T-helper 1 cell treated with Interleukin-12 subunit alpha and Interleukin-12 subunit beta and Interleukin-4 antibody, amounts not matched to agents 30 ng/mL and 1 ng/mL, for 36 hours (primary cell): ENCODE results near the gene COMMD1. TPM values are rescaled to one million over a fixed set of nuclear protein-coding genes. Genes with fewer than 3 reads are reported as not detected.
"Not testable (repeated sequence)": the region's sequence is repeated elsewhere in the genome, so short reads cannot be mapped to it uniquely, and the experiment has no call there.

Experiments used
- intact Hi-C: fragments of 100-400 bp; cut with micrococcal nuclease; formaldehyde crosslinking; loops from one replicate; pipeline ENCODE4 v1.15.1; 2024
- total RNA-seq: library from RNA; stranded (reverse); gene quantifications from 2 replicates; pipeline ENCODE4 v1.2.3, GENCODE V29; 2022

COMMD1 gene
- total RNA-seq, 1 donor from 2014 or later, result 27.3 TPM

GRCh38 chr2:61922714-61923113, 17.2 kb downstream of the COMMD1 start:
- intact Hi-C loops, result loop anchor here (2.0 kb wide), 1 partner anchor 64 kb away; no protein-coding TSS in a partner anchor

GRCh38 chr2:61924895-61925663, 19.6 kb downstream of the COMMD1 start:
- intact Hi-C loops, result no loop called here

DNA sequence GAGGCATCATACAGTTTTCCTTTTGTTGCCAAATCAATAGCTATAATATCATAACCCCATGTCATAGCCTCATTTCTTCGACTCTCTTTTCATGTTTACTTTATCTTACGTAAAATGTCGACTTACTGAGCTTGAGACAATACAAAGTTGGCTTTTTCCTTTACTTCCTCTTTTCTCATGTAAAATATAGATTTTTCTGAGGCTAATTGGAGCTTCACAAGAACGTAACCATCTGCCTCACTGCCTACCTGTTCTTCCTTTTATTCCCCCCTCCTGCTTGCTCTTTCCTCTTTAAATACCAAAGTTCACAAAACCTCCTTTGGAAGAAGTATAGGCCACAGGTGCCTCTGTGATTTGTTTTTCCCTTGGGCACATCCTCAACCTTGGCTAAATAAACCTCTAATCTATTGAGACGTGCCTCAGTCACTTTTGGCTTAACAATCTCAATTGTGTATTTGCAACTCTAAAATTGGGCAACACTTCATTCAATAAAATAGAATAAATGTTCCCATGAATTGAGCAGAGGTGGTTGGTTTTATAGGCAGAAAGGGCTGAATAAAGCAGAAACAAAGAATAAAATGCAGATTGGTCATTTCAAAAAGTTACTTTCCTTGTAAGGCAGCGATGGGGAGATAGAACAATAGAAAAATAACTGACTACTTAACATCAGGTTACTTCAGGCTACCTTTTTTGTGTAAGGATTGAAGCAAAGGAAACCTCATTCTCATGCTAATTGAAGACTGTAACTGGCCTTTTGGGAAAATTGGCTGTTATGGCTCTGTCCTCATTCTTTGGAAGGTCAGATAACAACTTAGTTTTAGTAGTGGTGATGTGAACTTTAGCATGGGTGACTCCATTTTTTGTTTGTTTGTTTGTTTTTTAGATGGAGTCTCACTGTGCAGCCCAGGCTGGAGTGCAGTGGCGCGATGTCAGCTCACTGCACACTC, 21.3 kb downstream of the COMMD1 start:
- intact Hi-C loops, result no loop called here

GRCh38 chr2:61928826-61929461, 23.5 kb downstream of the COMMD1 start:
- intact Hi-C loops, result no loop called here

DNA sequence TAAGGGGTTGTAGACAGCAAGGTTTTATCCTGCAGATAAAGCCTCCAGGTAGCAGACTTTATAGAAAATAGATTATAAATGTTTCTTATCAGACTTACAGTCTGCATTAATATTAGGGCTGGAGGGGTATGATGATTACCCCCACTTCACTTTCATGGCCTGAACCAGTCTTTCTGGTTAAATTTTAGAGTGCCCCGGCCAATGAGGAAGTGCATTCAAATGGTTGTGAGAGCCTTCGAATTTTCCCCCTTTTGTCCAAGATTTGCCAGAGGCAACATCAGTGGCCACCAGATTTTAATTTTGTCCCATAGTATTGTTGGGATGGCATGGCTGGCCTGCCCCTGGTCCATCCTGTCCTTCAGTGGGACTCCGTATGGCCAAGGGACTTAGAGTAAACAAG, 31.6 kb downstream of the COMMD1 start:
- intact Hi-C loops, result no loop called here

GRCh38 chr2:61937886-61938285, 32.4 kb downstream of the COMMD1 start:
- intact Hi-C loops, result no loop called here

GRCh38 chr2:61938511-61938910, 33.0 kb downstream of the COMMD1 start:
- intact Hi-C loops, result no loop called here

DNA sequence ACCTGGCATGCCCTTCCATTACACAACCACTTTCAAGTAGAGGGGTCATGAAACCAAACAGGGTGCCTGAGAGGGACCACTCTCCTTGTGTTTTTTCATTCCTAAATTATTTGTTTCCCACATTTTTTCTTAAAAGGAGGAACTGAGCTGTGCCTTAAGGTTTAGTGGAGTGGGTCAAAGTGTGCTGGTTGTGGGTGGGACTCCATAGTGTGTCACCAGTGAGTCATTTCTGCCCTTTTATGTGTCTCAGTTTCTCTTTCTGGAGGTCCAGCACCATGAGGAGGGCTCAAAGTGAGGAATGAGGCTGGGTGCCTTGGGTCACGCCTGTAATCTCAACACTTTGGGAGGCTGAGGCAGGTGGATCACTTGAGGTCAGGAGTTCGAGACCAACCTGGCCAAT, 37.8 kb downstream of the COMMD1 start:
- intact Hi-C loops, result no loop called here

DNA sequence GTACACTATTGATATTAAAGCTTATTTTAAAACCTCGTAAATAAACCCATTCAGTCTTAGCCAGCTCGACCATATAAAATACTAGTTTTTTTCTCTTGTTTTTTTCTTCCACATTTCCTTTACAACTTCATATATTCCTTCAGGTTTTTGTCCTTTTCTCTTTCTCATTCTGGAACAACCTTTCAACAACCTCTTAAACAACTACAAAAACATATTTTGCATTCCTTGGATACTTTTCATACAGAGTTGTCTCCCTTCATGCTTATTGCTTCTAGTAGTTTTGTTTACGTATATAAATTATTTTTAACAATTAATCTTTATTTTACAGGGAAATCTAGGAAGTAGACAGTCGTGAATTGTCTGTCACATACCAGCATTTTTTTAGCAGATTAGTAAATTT, 41.2 kb downstream of the COMMD1 start:
- intact Hi-C loops, result no loop called here

DNA sequence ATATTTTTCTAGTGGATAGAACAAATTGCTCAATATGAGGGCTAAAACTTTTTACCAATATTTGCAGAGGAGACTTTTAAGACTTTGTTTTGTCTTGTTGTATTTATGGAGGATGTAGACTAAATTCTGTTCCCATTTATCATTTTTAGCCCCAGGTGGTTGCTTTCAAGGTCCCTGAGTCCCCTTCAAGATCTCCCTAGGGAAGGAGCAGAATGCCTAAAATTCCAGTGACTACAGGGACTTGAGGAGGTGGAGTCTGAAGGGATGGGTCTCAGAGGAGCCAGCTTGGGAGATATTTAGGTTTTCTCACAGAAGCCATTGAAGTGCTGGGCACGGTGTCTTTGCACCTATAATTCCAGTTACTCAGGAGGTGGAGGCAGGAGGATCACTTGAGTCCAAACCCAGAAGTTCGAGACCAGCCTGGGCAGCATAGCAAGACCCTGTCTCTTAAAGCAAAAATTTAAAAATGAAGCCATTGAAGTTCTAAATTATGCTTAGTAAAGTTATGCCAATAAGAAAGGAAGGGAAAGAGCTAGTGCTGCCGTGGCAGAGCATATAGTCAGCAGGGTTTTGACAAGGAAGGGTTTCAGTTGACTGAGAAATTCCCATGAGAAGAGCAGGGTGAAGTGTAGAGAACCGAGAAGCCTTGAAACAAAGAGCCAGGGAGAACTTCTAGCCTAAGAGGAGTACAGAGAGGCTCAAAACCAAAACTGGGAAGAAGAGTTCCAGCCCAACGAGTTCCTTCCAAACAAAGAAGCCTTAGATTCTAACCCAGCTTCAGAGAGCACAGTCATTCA, 43.4 kb downstream of the COMMD1 start:
- intact Hi-C loops, result no loop called here

- intact Hi-C loops, result no loop called here
Measured at GRCh38 chr2:61949458-61949713, 43.9 kb downstream of the COMMD1 start.

DNA sequence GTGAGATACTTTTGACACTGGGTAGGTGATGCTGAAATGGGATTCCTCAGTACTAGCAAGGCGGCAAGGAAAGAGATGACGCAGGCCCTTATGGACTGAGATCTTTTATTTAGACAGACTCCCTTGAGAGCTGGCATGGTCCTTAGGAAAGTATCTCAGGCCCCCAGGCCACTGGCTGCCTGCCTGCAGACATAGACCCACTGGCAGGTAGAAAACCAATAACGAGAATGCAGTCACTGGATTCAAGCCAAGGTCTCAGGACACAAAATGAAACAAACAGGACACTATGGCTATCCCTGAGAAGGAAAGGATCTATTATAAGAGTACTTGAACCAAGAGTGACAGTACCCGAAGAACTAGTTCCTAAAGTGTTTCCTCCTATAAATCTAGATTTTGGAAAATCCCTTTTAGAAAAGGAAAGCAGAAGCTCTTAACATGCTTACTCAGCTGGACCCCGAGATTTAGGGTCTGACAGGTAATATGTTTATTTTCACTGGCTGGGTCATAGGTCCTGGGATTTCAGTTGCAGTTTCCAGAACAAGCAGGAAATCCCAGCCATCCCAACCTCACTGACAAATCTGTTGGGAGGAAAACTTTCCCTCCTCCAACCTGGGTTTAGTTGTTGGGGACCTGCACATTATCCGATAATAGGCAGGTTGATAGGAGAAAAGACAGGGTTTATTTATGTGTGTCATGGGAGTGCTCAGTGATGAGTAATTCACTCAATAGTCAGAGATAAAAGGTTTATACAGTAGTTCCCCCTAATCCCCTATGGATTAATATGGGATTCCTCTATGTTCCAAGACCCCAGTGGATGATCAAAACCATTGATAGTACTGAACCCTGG, 44.5 kb downstream of the COMMD1 start:
- intact Hi-C loops, result no loop called here

- intact Hi-C loops, result no loop called here
Measured at GRCh38 chr2:61950571-61951315, 45.3 kb downstream of the COMMD1 start.

DNA sequence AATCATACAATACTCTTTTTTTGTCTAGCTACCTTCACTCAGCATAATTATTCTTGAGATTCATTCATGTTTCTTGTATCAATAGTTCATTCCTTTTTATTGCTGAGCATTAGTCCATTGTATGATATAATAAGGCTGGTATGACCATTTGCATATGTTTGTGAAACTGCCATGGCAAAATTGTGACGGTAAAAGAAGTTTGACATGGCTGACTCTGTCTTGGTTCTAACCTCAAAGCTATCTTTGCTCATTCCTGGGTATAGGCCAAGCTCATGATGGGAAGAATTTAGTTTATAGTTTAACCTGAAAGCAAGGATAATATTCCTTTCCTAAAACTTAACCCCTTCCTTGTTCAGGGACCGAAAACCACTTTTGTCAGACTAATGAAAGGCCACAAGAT, 46.4 kb downstream of the COMMD1 start:
- intact Hi-C loops, result no loop called here

DNA sequence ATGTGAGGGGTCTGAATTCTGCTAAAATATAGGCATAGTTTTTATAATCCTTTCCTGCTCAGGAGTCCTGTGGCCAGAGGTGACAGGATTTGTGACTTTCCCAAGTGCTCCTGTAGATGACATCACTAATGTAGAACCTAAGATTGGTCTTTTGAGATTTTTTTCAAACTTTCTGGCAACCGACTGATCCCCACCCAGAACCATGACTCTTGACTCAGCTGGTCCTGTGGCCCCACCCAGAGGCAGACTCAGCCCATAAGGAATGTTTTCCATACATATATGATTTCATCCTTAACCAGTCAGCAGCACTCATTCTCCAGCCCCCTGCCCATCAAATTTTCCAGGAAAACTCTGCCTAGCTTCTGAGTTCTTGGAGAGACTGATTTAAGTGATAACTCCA, 46.8 kb downstream of the COMMD1 start:
- intact Hi-C loops, result no loop called here

- intact Hi-C loops, result not testable (repeated sequence)
Measured at GRCh38 chr2:61954856-61955255, 49.4 kb downstream of the COMMD1 start.

GRCh38 chr2:61959381-61960293, 54.2 kb downstream of the COMMD1 start:
- intact Hi-C loops, result no loop called here

GRCh38 chr2:61961231-61961901, 55.9 kb downstream of the COMMD1 start:
- intact Hi-C loops, result no loop called here
